ENCODE data around the gene CSNK2B.
A peak's percentile ranks its signal among the peaks of the same experiment; 100 is the strongest.

CSNK2B gene

GRCh38 chr6:31662124-31662723, 3.7 kb upstream of the CSNK2B start:
- H2AFZ ChIP-seq (ENCODE audit: low read length) = no peak overlapping the region
- H3K9ac ChIP-seq (ENCODE audit: low read length) = no peak overlapping the region
- H4K20me1 ChIP-seq (ENCODE audit: insufficient read depth, low read length) = no peaks in the 10 kb centered on the region
- H3K4me3 ChIP-seq (ENCODE audit: low read depth, low read length, poor library complexity, severe bottlenecking) = no peak overlapping the region
- peaks cover 28% of the 10 kb centered on the region for H3K79me2 ChIP-seq (ENCODE audit: insufficient read depth, low read length)
- H3F3A ChIP-seq (ENCODE audit: insufficient read depth, low read length) = no peaks in the 10 kb centered on the region
- H3K27ac ChIP-seq (ENCODE audit: low read depth, low read length, poor library complexity, severe bottlenecking) = no peak overlapping the region
- H3K36me3 ChIP-seq (ENCODE audit: insufficient read depth, low read length) = peaks cover 29% of the 10 kb centered on the region; the same call in 1 of the 2 replicates
- peaks cover 68% of the 10 kb centered on the region for H3K4me1 ChIP-seq (ENCODE audit: insufficient read depth, low read length, severe bottlenecking)
- H3K27me3 ChIP-seq (ENCODE audit: insufficient read depth, low read length) = no peaks in the 10 kb centered on the region
- H3K9me2 ChIP-seq (ENCODE audit: low read depth, low read length) = no peaks in the 10 kb centered on the region
- H3K4me2 ChIP-seq (ENCODE audit: low read length) = no peak overlapping the region
- no peaks in the 10 kb centered on the region for H3K9me3 ChIP-seq (ENCODE audit: low read length)
- no peak for TF ChIP-seq CTCF (IDR thresholded peaks at IDR 0.05; ENCODE audit: low read length)
- no peak for TF ChIP-seq EZH2 (IDR thresholded peaks at IDR 0.05; ENCODE audit: borderline replicate concordance, low read length)

GRCh38 chr6:31663126-31663960, 2.5 kb upstream of the CSNK2B start:
- no peaks in the 10 kb centered on the region for H3F3A ChIP-seq (ENCODE audit: insufficient read depth, low read length)
- no peaks in the 10 kb centered on the region for H3K9me2 ChIP-seq (ENCODE audit: low read depth, low read length)
- peaks cover 61% of the 10 kb centered on the region for H3K4me1 ChIP-seq (ENCODE audit: insufficient read depth, low read length, severe bottlenecking)
- H3K79me2 ChIP-seq (ENCODE audit: insufficient read depth, low read length) = peaks cover 28% of the 10 kb centered on the region
- H3K36me3 ChIP-seq (ENCODE audit: insufficient read depth, low read length) = peaks cover 40% of the 10 kb centered on the region
- H3K4me3 ChIP-seq (ENCODE audit: low read depth, low read length, poor library complexity, severe bottlenecking) = peak overlapping the region; percentile 100
- peak overlapping the region; percentile 82 for H3K4me2 ChIP-seq (ENCODE audit: low read length)
- no peaks in the 10 kb centered on the region for H4K20me1 ChIP-seq (ENCODE audit: insufficient read depth, low read length)
- TF ChIP-seq CTCF (IDR thresholded peaks at IDR 0.05; ENCODE audit: low read length) (no peak), EZH2 (IDR thresholded peaks at IDR 0.05; ENCODE audit: borderline replicate concordance, low read length) (no peak)
- no peak overlapping the region for H2AFZ ChIP-seq (ENCODE audit: low read length)
- peak overlapping the region; percentile 92 for H3K9ac ChIP-seq (ENCODE audit: low read length)
- H3K9me3 ChIP-seq (ENCODE audit: low read length) = no peaks in the 10 kb centered on the region
- H3K27ac ChIP-seq (ENCODE audit: low read depth, low read length, poor library complexity, severe bottlenecking) = peak overlapping the region; percentile 97
- H3K27me3 ChIP-seq (ENCODE audit: insufficient read depth, low read length) = no peaks in the 10 kb centered on the region

GRCh38 chr6:31663961-31664789, 1.7 kb upstream of the CSNK2B start:
- H3K9me2 ChIP-seq (ENCODE audit: low read depth, low read length) = no peaks in the 10 kb centered on the region
- no peak overlapping the region for H2AFZ ChIP-seq (ENCODE audit: low read length)
- no peaks in the 10 kb centered on the region for H3K27me3 ChIP-seq (ENCODE audit: insufficient read depth, low read length)
- peak overlapping the region; percentile 100 for H3K4me3 ChIP-seq (ENCODE audit: low read depth, low read length, poor library complexity, severe bottlenecking)
- H4K20me1 ChIP-seq (ENCODE audit: insufficient read depth, low read length) = no peaks in the 10 kb centered on the region
- peak overlapping the region; percentile 97 for H3K27ac ChIP-seq (ENCODE audit: low read depth, low read length, poor library complexity, severe bottlenecking)
- peak overlapping the region; percentile 82 for H3K4me2 ChIP-seq (ENCODE audit: low read length)
- no peaks in the 10 kb centered on the region for H3K9me3 ChIP-seq (ENCODE audit: low read length)
- H3K9ac ChIP-seq (ENCODE audit: low read length) = peak overlapping the region; percentile 92
- peaks cover 28% of the 10 kb centered on the region for H3K79me2 ChIP-seq (ENCODE audit: insufficient read depth, low read length)
- TF ChIP-seq CTCF (IDR thresholded peaks at IDR 0.05; ENCODE audit: low read length) = peak; percentile 31
- TF ChIP-seq EZH2 (IDR thresholded peaks at IDR 0.05; ENCODE audit: borderline replicate concordance, low read length) = no peak
- H3K36me3 ChIP-seq (ENCODE audit: insufficient read depth, low read length) = peaks cover 49% of the 10 kb centered on the region
- H3F3A ChIP-seq (ENCODE audit: insufficient read depth, low read length) = no peaks in the 10 kb centered on the region
- H3K4me1 ChIP-seq (ENCODE audit: insufficient read depth, low read length, severe bottlenecking) = peaks cover 53% of the 10 kb centered on the region
